Ishikawa (cell line): Measurements from ENCODE around the gene TGM3.

Source experiments
- EGR1 ChIP-seq: IDR thresholded peaks from 2 replicates; pipeline ENCODE4 v1.6.1; 2012
- EP300 ChIP-seq: IDR thresholded peaks from 2 replicates; pipeline ENCODE4 v1.6.1; 2012; ENCODE audit warnings: borderline replicate concordance
- NFIC ChIP-seq: IDR thresholded peaks from 2 replicates; pipeline ENCODE4 v1.6.1; 2012
- RAD21 ChIP-seq: IDR thresholded peaks from 2 replicates; pipeline ENCODE4 v1.6.1; 2012; ENCODE audit warnings: low read depth
- TAF1 ChIP-seq: IDR thresholded peaks from 2 replicates; pipeline ENCODE4 v1.6.1; 2012; ENCODE audit warnings: low read depth, mild to moderate bottlenecking
- TCF12 ChIP-seq: IDR thresholded peaks from 2 replicates; pipeline ENCODE4 v1.6.1; 2012; ENCODE audit warnings: low read depth
- ZBTB7A ChIP-seq: IDR thresholded peaks from 2 replicates; pipeline ENCODE4 v1.6.1; 2012; ENCODE audit warnings: low read depth
- TF ChIP-seq, protein P1 (sequence below): IDR thresholded peaks from 2 replicates; pipeline ENCODE4 v1.6.1; 2012
- TF ChIP-seq, protein P2 (sequence below): IDR thresholded peaks from 2 replicates; pipeline ENCODE4 v1.6.1; 2012; ENCODE audit warnings: low read depth, mild to moderate bottlenecking
- TF ChIP-seq, protein P3 (sequence below): IDR thresholded peaks from 2 replicates; pipeline ENCODE4 v1.6.1; 2012

DNA sequence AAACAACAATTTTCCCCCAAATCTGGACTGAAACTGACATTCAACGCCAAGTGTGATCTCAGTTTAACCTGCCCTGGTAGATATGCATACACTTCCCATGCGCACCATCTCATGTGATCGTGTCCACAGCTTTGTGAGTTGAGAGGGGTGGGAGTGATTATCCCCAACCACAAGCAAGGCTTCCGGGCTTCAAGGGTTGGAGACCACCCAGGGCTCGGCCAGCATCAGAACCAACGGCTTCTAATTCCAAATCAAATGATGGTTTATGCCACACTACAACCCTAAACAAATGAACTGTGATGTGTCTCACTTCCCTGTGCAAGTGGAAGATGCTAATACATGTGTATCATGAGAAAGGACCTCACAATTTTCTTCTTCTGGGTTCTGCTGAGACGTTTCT lies 515 bp upstream of the TGM3 start:
- TF ChIP-seq EP300 (no peak), RAD21 (no peak), EGR1 (no peak), ZBTB7A (no peak), NFIC (no peak), TAF1 (no peak), TCF12 (no peak)
- TF ChIP-seq, protein P1, sequence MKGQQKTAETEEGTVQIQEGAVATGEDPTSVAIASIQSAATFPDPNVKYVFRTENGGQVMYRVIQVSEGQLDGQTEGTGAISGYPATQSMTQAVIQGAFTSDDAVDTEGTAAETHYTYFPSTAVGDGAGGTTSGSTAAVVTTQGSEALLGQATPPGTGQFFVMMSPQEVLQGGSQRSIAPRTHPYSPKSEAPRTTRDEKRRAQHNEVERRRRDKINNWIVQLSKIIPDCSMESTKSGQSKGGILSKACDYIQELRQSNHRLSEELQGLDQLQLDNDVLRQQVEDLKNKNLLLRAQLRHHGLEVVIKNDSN: no peak
- TF ChIP-seq, protein P2, sequence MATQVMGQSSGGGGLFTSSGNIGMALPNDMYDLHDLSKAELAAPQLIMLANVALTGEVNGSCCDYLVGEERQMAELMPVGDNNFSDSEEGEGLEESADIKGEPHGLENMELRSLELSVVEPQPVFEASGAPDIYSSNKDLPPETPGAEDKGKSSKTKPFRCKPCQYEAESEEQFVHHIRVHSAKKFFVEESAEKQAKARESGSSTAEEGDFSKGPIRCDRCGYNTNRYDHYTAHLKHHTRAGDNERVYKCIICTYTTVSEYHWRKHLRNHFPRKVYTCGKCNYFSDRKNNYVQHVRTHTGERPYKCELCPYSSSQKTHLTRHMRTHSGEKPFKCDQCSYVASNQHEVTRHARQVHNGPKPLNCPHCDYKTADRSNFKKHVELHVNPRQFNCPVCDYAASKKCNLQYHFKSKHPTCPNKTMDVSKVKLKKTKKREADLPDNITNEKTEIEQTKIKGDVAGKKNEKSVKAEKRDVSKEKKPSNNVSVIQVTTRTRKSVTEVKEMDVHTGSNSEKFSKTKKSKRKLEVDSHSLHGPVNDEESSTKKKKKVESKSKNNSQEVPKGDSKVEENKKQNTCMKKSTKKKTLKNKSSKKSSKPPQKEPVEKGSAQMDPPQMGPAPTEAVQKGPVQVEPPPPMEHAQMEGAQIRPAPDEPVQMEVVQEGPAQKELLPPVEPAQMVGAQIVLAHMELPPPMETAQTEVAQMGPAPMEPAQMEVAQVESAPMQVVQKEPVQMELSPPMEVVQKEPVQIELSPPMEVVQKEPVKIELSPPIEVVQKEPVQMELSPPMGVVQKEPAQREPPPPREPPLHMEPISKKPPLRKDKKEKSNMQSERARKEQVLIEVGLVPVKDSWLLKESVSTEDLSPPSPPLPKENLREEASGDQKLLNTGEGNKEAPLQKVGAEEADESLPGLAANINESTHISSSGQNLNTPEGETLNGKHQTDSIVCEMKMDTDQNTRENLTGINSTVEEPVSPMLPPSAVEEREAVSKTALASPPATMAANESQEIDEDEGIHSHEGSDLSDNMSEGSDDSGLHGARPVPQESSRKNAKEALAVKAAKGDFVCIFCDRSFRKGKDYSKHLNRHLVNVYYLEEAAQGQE: no peak
- TF ChIP-seq, protein P3, sequence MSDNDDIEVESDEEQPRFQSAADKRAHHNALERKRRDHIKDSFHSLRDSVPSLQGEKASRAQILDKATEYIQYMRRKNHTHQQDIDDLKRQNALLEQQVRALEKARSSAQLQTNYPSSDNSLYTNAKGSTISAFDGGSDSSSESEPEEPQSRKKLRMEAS: no peak
